ENCODE data around the gene SRP68.

The SRP68 gene

DNA sequence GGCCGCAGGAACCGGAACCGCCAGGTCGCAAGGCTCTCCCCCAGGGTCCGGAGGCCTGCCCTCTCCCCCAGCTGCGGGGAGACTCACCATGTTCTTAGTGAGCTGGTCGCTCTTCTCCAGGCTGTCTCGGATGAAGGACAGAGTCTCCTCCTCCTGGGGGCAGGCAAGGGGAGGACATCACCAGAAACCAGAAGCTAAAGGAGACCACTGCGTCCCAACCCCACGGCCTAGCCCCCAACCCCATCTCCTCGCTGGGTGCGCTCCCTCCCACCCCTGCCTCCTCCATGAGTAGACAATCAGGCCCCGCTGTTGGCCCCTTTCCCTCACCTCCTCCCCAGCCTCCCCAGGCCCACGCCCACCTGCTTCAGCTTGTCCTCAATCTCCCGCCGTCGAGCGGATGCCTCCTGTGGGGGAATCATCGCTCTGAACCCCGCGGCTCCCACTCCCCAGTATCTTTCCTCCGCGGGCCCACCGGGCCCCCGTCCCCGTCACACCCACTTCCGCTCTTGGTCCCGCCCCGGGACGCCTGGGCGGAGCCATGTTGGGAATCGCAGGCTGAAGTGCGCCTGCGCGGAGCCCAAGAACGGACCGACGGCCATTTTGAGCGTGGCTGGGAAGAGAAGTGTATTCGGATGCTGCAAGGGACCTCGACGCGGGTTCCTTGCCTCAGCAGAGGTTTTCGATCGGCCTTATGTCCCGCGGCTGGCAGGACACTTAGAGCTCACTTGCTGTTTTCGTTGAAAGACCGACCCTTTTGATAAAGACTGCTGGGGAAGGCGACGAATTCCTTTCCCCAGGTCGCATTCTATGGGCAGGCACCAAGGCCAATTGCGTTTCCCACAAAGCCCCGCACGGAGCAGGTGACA is 31.2 kb upstream of the SRP68 start, which contains the start of gene EXOC7:
Gene EXOC7 (minus strand): TSS at position 514 of the 866 bp plus-strand sequence. CDS start 95 bp downstream, at position 419.
- no peaks in the 10 kb centered on the region for H3K9me3 ChIP-seq (ENCODE audit: control insufficient read depth, insufficient read depth, low read depth, low read length)
- peaks cover 31% of the 10 kb centered on the region for H3K36me3 ChIP-seq (ENCODE audit: control insufficient read depth, insufficient read depth, low read length)
- H3K4me3 ChIP-seq (ENCODE audit: low read depth, low read length), result peak within 1 kb of the TSS; percentile 81
- H3K9ac ChIP-seq (ENCODE audit: low read length), result peak within 1 kb of the TSS; percentile 65
- no peaks in the 10 kb centered on the region for H3K27me3 ChIP-seq (ENCODE audit: control insufficient read depth, insufficient read depth, low read length)
- peaks cover 17% of the 10 kb centered on the region for H3K4me1 ChIP-seq (ENCODE audit: control insufficient read depth, insufficient read depth, low read length)
- H3K27ac ChIP-seq (ENCODE audit: low read depth, low read length), result peak within 1 kb of the TSS; percentile 75

GRCh38 chr17:76102944-76103273 is 30.6 kb upstream of the SRP68 start:
- H3K4me3 ChIP-seq (ENCODE audit: low read depth, low read length), result peak overlapping the region; percentile 81
- no peaks in the 10 kb centered on the region for H3K9me3 ChIP-seq (ENCODE audit: control insufficient read depth, insufficient read depth, low read depth, low read length)
- peak overlapping the region; percentile 65 for H3K9ac ChIP-seq (ENCODE audit: low read length)
- peaks cover 17% of the 10 kb centered on the region for H3K4me1 ChIP-seq (ENCODE audit: control insufficient read depth, insufficient read depth, low read length)
- H3K27me3 ChIP-seq (ENCODE audit: control insufficient read depth, insufficient read depth, low read length), result no peaks in the 10 kb centered on the region
- 0 out of 2 replicates have a peak overlapping the region, but pooled peaks have one; percentile 75 for H3K27ac ChIP-seq (ENCODE audit: low read depth, low read length)
- H3K36me3 ChIP-seq (ENCODE audit: control insufficient read depth, insufficient read depth, low read length), result peaks cover 35% of the 10 kb centered on the region

- Histone ChIP-seq H3K4me1 (ENCODE audit: control insufficient read depth, insufficient read depth, low read length) (no peaks in the 10 kb centered on the region), H3K4me3 (ENCODE audit: low read depth, low read length) (no peak overlapping the region), H3K27me3 (ENCODE audit: control insufficient read depth, insufficient read depth, low read length) (no peaks in the 10 kb centered on the region), H3K9ac (ENCODE audit: low read length) (no peak overlapping the region), H3K9me3 (ENCODE audit: control insufficient read depth, insufficient read depth, low read depth, low read length) (no peaks in the 10 kb centered on the region), H3K27ac (ENCODE audit: low read depth, low read length) (no peak overlapping the region), H3K36me3 (ENCODE audit: control insufficient read depth, insufficient read depth, low read length) (peaks cover 76% of the 10 kb centered on the region)
Observed at GRCh38 chr17:76097716-76098295, 25.5 kb upstream of the SRP68 start.

DNA sequence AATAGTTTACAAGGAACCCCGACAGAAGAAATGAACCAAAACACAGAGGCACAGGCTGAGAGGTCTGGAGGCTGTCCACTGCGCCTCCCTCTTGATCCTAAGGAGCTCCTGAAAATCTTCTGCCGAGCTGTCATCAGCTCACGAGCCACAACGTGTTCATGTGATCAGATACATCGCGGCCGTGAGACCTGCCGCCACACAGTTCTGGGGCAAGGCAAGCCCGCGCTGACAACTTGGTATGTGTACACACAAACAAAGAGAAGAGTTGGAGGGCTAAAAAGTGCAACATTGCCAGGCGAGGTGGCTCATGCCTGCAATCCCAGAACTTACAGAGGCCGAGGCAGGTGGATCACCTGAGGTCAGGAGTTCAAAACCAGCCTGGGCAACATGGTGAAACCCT is 23.6 kb upstream of the SRP68 start:
- Histone ChIP-seq H3K9me3 (ENCODE audit: control insufficient read depth, insufficient read depth, low read depth, low read length) (no peaks in the 10 kb centered on the region), H3K4me1 (ENCODE audit: control insufficient read depth, insufficient read depth, low read length) (no peaks in the 10 kb centered on the region), H3K4me3 (ENCODE audit: low read depth, low read length) (no peak overlapping the region), H3K36me3 (ENCODE audit: control insufficient read depth, insufficient read depth, low read length) (peaks cover 77% of the 10 kb centered on the region), H3K9ac (ENCODE audit: low read length) (no peak overlapping the region), H3K27ac (ENCODE audit: low read depth, low read length) (no peak overlapping the region), H3K27me3 (ENCODE audit: control insufficient read depth, insufficient read depth, low read length) (no peaks in the 10 kb centered on the region)

DNA sequence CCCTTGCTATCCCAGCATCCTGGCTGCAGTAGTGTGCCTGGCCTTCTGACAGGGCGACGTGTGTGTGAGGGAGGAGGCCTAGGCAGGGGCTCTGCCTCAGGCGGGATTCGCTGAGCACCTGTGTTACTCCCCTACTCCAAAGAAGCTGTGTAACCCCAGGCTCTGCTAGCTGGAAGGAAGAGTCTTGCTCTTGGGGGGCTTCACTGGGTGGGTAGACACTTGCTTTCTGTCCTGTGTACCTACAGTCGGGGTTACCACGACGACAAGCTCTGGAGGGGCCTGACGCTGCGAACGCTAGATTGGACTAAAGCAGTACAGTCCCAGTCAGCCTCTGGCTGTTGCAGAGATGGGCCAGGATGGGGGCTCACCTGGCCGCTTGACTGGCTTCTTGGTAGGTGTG is 21.7 kb upstream of the SRP68 start:
- Histone ChIP-seq H3K9me3 (ENCODE audit: control insufficient read depth, insufficient read depth, low read depth, low read length) (no peaks in the 10 kb centered on the region), H3K27me3 (ENCODE audit: control insufficient read depth, insufficient read depth, low read length) (no peaks in the 10 kb centered on the region), H3K4me3 (ENCODE audit: low read depth, low read length) (no peak overlapping the region), H3K4me1 (ENCODE audit: control insufficient read depth, insufficient read depth, low read length) (no peaks in the 10 kb centered on the region), H3K27ac (ENCODE audit: low read depth, low read length) (no peak overlapping the region), H3K36me3 (ENCODE audit: control insufficient read depth, insufficient read depth, low read length) (peaks cover 83% of the 10 kb centered on the region), H3K9ac (ENCODE audit: low read length) (no peak overlapping the region)

GRCh38 chr17:76092526-76093413 is 20.5 kb upstream of the SRP68 start:
- no peak overlapping the region for H3K4me3 ChIP-seq (ENCODE audit: low read depth, low read length)
- no peak overlapping the region for H3K27ac ChIP-seq (ENCODE audit: low read depth, low read length)
- no peaks in the 10 kb centered on the region for H3K27me3 ChIP-seq (ENCODE audit: control insufficient read depth, insufficient read depth, low read length)
- H3K9ac ChIP-seq (ENCODE audit: low read length), result no peak overlapping the region
- no peaks in the 10 kb centered on the region for H3K9me3 ChIP-seq (ENCODE audit: control insufficient read depth, insufficient read depth, low read depth, low read length)
- no peaks in the 10 kb centered on the region for H3K4me1 ChIP-seq (ENCODE audit: control insufficient read depth, insufficient read depth, low read length)
- H3K36me3 ChIP-seq (ENCODE audit: control insufficient read depth, insufficient read depth, low read length), result peaks cover 87% of the 10 kb centered on the region

DNA sequence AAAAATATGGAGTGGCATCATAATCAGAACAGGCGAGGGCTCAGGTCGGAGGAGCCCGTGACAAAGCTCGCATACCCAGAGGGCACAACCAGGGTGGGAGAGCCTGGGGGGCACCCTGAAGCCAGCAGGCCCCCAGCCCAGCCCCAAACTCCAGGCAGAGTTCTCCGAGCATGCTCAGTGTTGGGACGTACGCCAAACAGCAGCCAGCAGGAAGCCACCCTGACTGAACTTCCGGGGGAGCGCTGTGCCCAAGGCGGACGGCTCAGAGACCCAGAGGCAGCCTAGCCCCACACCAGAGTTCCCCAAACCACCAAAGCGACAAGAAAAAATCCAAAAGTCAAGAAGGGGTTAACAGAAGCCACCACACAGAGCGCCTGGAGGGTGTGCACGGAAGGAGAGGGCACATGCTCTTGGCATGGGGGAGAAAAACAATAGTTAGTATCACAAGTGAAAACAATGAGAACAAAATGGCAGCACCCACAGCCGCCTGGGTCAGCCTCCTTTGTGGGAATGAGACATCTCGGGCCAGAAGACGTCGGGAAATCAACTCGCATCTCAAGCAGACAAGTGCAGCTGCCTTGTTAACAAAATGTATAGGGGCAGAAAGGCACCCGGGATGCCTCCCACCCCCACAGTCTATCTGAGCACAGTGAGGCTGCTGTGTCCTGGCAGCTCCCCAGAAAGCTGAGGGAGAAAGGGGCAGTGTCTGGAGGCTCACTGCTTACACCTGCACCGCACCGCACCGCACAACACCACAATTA is 19.4 kb upstream of the SRP68 start:
- Histone ChIP-seq H3K27me3 (ENCODE audit: control insufficient read depth, insufficient read depth, low read length) (no peaks in the 10 kb centered on the region), H3K4me1 (ENCODE audit: control insufficient read depth, insufficient read depth, low read length) (no peaks in the 10 kb centered on the region), H3K36me3 (ENCODE audit: control insufficient read depth, insufficient read depth, low read length) (peaks cover 87% of the 10 kb centered on the region), H3K4me3 (ENCODE audit: low read depth, low read length) (no peak overlapping the region), H3K9me3 (ENCODE audit: control insufficient read depth, insufficient read depth, low read depth, low read length) (no peaks in the 10 kb centered on the region), H3K9ac (ENCODE audit: low read length) (no peak overlapping the region), H3K27ac (ENCODE audit: low read depth, low read length) (no peak overlapping the region)

DNA sequence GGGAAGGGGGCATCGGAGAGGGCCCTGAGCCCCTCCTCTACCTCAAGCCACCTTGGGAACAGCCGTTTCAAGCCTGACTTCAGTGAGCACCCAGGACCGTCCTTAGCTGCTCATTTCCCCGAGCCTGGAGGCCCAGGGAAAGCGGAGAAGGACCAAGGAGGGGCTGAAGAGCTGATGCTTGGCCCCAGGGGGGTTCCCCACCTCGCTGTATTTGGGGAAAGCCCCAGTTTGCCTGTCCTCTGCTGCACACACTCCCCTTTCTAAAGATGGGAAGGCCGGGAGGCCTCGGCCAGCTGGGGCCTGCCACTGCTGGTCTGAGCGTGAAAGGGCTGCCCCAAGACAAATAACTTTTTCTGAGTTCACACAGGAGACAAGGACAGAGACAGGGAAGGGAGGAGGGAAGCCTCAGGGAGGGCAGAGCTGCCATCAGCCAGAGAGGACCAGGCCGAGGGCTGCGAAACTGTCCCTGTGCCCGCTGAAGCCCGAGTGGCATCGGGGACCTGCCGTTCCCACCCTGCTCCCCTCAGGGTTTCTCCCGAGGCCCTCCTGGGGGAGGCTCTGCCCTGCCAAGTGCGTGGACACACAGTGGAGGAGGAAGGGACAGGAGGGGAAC is 18.3 kb upstream of the SRP68 start:
- H3K36me3 ChIP-seq (ENCODE audit: control insufficient read depth, insufficient read depth, low read length), result peaks cover 91% of the 10 kb centered on the region
- no peaks in the 10 kb centered on the region for H3K4me1 ChIP-seq (ENCODE audit: control insufficient read depth, insufficient read depth, low read length)
- no peak overlapping the region for H3K4me3 ChIP-seq (ENCODE audit: low read depth, low read length)
- H3K9me3 ChIP-seq (ENCODE audit: control insufficient read depth, insufficient read depth, low read depth, low read length), result no peaks in the 10 kb centered on the region
- no peak overlapping the region for H3K9ac ChIP-seq (ENCODE audit: low read length)
- no peak overlapping the region for H3K27ac ChIP-seq (ENCODE audit: low read depth, low read length)
- H3K27me3 ChIP-seq (ENCODE audit: control insufficient read depth, insufficient read depth, low read length), result no peaks in the 10 kb centered on the region

GRCh38 chr17:76089680-76090516 is 17.6 kb upstream of the SRP68 start:
- H3K9me3 ChIP-seq (ENCODE audit: control insufficient read depth, insufficient read depth, low read depth, low read length), result no peaks in the 10 kb centered on the region
- no peaks in the 10 kb centered on the region for H3K4me1 ChIP-seq (ENCODE audit: control insufficient read depth, insufficient read depth, low read length)
- no peak overlapping the region for H3K4me3 ChIP-seq (ENCODE audit: low read depth, low read length)
- no peak overlapping the region for H3K9ac ChIP-seq (ENCODE audit: low read length)
- no peaks in the 10 kb centered on the region for H3K27me3 ChIP-seq (ENCODE audit: control insufficient read depth, insufficient read depth, low read length)
- H3K36me3 ChIP-seq (ENCODE audit: control insufficient read depth, insufficient read depth, low read length), result peaks cover 95% of the 10 kb centered on the region
- H3K27ac ChIP-seq (ENCODE audit: low read depth, low read length), result no peak overlapping the region

All from HUES6 (cell line).